ENCODE measurements around the gene XXYLT1.
"Not testable (repeated sequence)": the region's sequence is repeated elsewhere in the genome, so short reads cannot be mapped to it uniquely, and the experiment has no call there.

XXYLT1 gene

DNA sequence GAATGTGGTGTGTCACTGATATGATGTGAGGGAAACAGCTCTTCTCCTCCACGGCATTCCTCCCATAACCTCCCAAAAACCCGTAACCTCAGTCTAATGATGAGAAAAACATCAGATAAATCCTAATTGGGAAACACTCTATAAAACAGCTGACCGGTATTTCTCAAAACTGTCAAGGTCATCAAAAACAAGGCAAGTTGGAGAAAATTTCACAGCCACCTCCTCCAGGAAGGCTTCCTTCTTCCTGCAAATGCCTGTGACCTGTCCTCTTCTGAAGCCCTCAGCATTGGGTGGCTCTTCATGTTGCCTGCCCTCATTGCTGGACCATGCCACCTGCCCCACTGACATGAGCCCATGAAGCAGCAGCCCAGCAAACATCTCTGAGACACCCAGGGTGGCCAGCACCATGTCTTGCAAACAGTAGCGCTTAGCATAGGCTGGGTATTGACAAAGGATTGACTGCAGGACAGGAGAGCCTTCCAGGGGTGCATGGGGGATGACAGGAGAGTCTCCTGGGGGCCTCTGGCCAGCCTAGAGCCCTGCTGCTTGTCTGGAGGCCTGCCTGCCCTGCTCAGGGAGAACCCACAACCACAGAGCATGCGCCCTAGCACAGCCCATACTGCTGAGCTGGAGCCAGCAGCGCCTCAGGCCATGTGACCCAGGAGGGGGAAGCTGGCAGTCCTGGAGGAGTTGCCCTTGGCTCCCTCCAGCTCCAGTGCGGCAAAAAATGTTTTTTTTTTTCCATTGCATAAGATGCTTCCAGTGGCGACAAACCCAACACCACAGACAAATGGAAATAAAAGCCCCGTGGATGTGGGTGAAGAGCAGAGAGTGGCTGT lies 49.7 kb downstream of the XXYLT1 start:
- ChIA-PET POLR2A (no interaction called here), CTCF (interaction anchor here (1.2 to 2.1 kb wide), 3 partner anchors 11 to 538 kb away, joined by 3 to 7 read pairs (median 5); no protein-coding TSS in a partner anchor)
- no peak for DNase-seq (ENCODE audit: low read depth, low spot score)
- no peak for TF ChIP-seq CTCF (IDR thresholded peaks at IDR 0.05; ENCODE audit: insufficient read depth, low read length, missing control alignments)
- no peak overlapping the region for H3K4me3 ChIP-seq (ENCODE audit: low read depth, low read length)

GRCh38 chr3:195219351-195220230 lies 51.4 kb downstream of the XXYLT1 start:
- no peak for DNase-seq (ENCODE audit: low read depth, low spot score)
- POLR2A ChIA-PET: interaction anchor here (0.7 kb wide), 1 partner anchor 9 kb away, joined by 3 read pairs; no protein-coding TSS in a partner anchor
- TF ChIP-seq CTCF (IDR thresholded peaks at IDR 0.05; ENCODE audit: insufficient read depth, low read length, missing control alignments): no peak
- no peak overlapping the region for H3K4me3 ChIP-seq (ENCODE audit: low read depth, low read length)
- CTCF ChIA-PET: interaction anchor here (1.1 kb wide), 1 partner anchor 537 kb away, joined by 4 read pairs; no protein-coding TSS in a partner anchor

GRCh38 chr3:195218331-195218730 lies 52.6 kb downstream of the XXYLT1 start:
- POLR2A ChIA-PET; H3K4me3 ChIP-seq (ENCODE audit: low read depth, low read length); CTCF ChIA-PET; DNase-seq (ENCODE audit: low read depth, low spot score): not testable (repeated sequence)

DNA sequence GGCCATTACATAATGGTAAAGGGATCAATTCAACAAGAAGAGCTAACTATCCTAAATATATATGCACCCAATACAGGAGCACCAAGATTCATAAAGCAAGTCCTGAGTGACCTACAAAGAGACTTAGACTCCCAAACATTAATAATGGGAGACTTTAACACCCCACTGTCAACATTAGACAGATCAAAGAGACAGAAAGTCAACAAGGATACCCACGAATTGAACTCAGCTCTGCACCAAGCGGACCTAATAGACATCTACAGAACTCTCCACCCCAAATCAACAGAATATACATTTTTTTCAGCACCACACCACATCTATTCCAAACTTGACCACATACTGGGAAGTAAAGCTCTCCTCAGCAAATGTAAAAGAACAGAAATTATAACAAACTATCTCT lies 55.4 kb downstream of the XXYLT1 start:
- POLR2A ChIA-PET; H3K4me3 ChIP-seq (ENCODE audit: low read depth, low read length); DNase-seq (ENCODE audit: low read depth, low spot score); CTCF ChIA-PET: not testable (repeated sequence)

GRCh38 chr3:195214381-195214780 lies 56.6 kb downstream of the XXYLT1 start:
- H3K4me3 ChIP-seq (ENCODE audit: low read depth, low read length): no peak overlapping the region

DNA sequence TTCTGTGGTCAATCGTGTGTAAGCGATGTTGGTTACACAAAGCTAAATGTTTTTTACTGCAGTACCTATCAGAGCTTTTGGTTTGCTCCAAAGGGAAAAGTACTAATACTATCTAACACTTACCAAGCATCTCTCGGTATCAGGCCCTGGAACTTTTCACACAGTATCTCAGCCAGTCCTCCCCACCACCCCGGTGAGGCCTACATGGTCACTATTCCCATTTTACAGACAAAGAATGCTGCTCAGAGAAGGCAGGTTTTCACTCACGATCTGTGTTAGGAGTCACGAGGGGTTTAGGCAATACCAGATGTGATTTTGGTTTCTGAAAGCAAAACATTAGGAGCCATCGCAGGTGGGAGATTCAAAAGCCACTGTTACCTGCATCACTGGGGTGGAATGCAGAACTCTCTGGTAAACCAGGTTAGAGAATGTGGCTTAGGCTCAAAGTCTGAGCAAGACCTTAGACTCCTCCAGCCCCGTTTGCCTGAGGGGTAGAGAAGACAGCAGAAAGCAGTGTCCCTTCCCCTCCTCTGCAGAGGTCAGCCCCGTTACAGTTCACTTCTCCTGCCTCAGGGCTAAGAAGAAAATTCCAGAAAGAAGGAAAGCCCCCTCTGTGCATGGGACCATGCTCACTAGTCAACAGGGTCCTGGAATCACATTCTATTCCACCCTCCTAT lies 57.2 kb downstream of the XXYLT1 start:
- POLR2A ChIA-PET: no interaction called here
- CTCF ChIA-PET: interaction anchor here (0.7 kb wide), 1 partner anchor 13 kb away, joined by 3 read pairs; no protein-coding TSS in a partner anchor
- no peak for TF ChIP-seq CTCF (IDR thresholded peaks at IDR 0.05; ENCODE audit: insufficient read depth, low read length, missing control alignments)
- H3K4me3 ChIP-seq (ENCODE audit: low read depth, low read length): no peak overlapping the region
- no peak for DNase-seq (ENCODE audit: low read depth, low spot score)

More at GRCh38 chr3:195214381-195214780, 56.6 kb downstream of the XXYLT1 start:
- no peak for TF ChIP-seq CTCF (IDR thresholded peaks at IDR 0.05; ENCODE audit: insufficient read depth, low read length, missing control alignments)
- CTCF ChIA-PET: no interaction called here
- no peak for DNase-seq (ENCODE audit: low read depth, low spot score)
- POLR2A ChIA-PET: no interaction called here

All from AG04449 (cell line).